GM21390 (cell line): ENCODE measurements around the gene APOBEC3C.
A peak's percentile ranks its signal among the peaks of the same experiment; 100 is the strongest.
"Not testable (repeated sequence)": the region's sequence is repeated elsewhere in the genome, so short reads cannot be mapped to it uniquely, and the experiment has no call there.

Source experiments
- ATAC-seq: cut with Tn5 transposase; IDR thresholded peaks from one replicate; pipeline ENCODE4 v1.9.1; 2021; ENCODE audit not compliant: unreplicated experiment

Gene APOBEC3C

DNA sequence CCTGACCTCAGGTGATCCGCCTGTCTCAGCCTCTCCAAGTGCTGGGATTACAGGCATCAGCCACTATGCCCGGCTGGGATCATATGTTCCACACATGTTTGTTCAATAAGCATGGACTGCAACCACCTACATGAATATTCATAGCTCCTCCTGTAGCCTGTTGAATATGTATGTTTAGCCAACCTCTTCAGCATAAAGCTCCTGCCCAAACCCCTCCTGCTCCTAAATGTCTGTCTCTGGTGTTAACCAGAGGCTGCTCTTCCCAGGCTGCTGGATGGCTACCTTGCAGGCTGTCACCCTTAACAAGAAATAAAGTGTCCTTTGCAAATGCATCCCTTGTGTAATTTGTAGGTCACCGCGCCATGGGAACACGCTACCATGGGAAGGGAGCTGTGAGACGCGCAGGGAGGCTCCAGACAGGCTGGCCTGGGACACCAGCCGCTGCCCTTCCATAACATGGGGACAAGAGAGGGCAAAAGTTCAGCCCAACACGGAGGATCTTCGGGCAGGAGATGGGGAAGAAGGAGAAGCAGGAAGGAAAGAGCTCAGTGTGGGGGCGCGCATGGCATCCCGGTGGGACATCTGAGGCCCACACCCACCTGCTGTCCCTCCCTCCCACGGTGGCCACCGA is 6.1 kb downstream of the APOBEC3C start:
- not testable (repeated sequence) for ATAC-seq

- ATAC-seq: no peak
These were observed 7.6 kb downstream of the APOBEC3C start for GRCh38 chr22:39021552-39022250.

DNA sequence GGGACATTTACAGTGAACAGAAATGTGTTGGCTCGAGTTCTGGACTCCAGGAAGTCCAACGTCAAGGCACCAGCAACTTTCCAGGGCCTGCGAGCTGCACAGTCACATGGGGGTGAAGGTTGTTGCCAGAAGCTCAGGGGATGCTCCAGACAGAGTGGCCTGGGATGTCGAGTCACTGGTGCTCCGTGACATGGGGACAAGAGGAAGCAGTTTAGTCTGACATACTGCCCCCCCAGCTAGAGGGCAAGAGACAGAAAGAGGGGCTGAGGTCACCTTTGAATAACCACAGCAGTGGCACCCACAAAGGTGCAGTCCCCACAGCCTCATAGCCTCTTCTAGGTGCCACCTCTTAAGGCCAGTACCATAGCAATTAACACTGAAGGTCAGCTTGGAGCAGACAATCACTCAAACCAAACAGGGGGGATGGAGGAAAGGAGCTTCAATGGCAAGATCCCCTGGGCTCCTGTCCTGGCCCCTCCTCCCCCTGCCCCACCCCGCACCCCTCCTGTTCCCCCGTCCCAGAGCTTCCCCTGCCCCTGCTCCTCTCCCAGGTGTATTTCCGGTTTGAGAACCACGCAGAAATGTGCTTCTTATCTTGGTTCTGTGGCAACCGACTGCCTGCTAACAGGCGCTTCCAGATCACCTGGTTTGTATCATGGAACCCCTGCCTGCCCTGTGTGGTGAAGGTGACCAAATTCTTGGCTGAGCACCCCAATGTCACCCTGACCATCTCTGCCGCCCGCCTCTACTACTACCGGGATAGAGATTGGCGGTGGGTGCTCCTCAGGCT is 10.7 kb downstream of the APOBEC3C start:
- ATAC-seq: no peak

DNA sequence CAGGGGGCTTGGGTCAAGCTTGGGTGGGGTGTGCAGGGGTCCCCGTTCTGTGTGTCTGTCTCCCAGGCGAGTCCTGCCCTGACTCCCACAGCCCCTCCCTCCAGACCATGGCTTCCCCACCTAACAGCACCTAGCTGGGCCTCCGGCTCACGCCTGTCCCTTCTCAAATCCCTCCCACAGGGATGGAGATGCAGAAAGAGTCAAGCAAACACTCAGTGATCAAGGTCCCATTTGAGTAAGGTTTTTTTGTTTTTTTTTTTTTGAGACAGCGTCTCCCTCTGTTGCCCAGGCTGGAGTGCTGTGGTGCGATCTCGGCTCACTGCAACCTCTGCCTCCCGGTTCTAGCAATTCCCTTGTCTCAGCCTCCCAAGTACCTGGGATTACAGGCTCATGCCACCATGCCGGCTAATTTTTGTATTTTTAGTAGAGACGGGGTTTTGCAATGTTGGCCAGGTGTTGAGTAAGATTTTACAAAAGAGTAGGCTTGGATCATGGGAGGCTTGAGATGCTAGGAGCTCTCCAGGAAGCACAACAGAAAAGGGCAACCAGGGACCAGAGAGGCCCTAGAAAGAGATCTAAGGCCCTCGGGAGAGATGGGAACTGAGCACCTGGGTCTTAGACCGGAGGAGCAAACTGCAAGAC is 12.6 kb downstream of the APOBEC3C start:
- ATAC-seq: no peak

DNA sequence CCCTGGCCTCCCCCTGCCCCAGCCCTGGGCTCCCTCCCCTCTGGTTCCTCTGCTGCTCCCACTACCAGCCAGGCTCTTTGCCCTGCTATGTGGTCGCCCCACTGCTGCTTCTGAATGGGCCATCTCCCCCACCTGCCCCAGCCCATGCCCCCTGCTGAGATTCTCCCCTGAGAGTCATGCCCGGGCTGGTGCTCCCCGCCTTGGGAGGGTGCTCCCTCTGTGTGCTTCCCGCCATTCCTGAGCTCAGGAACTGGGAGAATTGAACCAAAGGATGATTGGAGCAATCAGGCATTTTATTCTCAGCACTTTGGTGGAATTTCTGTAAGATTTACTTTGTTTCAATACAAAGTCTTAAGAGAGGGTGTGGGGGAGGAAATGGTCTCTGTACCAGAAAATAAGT is 13.7 kb downstream of the APOBEC3C start:
- no peak for ATAC-seq

GRCh38 chr22:39028281-39028680 is 14.2 kb downstream of the APOBEC3C start:
- no peak for ATAC-seq

GRCh38 chr22:39029227-39029626 is 15.2 kb downstream of the APOBEC3C start:
- ATAC-seq: no peak

DNA sequence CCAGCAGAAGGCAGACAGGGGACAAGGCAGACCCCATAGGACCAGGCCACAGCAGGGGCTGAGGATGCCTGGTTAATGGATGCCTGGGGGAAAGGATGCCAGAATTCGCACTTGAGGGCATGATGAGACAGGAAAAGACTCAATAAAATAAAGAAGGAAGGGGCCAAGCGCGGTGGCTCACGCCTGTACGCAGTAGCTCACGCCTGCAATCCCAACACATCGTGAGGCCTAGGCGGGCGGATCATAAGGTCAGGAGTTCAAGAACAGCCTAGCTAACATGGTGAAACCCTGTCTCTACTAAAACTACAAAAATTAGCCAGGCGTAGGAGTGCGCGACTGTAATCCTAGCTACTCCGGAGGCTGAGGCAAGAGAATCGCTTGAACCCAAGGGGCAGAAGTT is 16.6 kb downstream of the APOBEC3C start:
- ATAC-seq: no peak

DNA sequence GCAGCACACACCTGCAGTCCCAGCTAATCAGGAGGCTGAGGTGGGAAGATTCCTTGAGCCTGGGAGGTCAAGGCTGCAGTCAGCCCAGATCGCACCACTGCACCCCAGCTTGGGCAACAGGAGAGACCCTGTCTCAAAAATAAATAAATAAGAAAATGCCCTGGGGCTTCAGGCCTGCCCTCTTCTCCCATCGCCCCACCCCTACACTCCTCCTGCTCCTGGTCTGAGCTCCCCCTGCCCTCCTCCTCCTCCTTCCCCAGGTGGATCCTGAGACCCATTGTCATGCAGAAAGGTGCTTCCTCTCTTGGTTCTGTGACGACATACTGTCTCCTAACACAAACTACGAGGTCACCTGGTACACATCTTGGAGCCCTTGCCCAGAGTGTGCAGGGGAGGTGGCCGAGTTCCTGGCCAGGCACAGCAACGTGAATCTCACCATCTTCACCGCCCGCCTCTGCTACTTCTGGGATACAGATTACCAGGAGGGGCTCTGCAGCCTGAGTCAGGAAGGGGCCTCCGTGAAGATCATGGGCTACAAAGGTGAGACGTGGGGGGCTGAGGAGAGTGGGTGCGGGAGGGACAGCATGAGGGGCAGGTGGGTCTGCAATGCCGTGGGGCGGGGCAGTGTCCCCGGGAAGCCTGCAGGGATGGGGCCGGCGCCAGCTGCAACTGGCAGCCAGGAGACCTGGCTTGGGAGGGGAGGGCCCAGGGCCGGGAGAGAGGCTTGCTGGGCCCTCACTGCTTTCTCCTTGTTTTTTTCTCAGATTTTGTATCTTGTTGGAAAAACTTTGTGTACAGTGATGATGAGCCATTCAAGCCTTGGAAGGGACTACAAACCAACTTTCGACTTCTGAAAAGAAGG is 17.6 kb downstream of the APOBEC3C start:
- ATAC-seq: not testable (repeated sequence)

DNA sequence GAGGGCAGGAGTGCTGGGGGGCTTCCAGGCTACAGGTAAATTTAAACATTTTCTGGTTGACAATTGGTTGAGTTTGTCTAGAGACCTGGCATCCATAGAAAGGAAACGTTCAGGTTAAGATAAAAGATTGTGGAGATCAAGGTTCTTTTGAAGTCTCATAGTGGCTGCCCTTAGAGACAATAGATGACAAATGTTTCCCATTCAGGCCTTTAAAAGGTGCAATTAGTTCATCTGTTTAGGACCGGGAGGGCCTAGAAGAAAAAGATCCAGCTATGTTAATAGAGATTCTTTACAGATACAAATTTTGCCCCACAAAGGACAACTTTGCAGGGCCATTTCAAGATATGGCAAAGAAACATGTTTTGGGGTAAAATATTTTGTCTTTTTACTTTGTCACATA is 23.0 kb downstream of the APOBEC3C start:
- not testable (repeated sequence) for ATAC-seq

- ATAC-seq: no peak
These were observed 25.5 kb downstream of the APOBEC3C start for GRCh38 chr22:39039306-39040126.

DNA sequence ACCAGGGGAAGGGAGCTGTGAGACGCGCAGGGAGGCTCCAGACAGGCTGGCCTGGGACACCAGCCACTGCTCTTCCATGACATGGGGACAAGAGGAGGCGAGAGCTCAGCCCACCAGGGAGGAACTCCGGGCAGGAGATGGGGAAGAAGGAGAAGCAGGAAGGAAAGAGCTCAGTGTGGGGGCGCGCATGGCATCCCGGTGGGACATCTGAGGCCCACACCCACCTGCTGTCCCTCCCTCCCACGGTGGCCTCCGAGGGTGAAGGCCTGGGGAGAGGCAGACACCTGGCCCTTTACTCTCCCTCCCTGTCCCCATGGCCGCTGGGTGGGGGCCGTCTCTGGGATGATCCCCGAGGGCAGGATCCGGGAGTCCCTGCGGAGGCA is 26.1 kb downstream of the APOBEC3C start:
- ATAC-seq: not testable (repeated sequence)

- peak; percentile 89 for ATAC-seq
These were observed 26.7 kb downstream of the APOBEC3C start, which contains the start of gene APOBEC3F for GRCh38 chr22:39040538-39041296. Gene APOBEC3F, plus strand, starts transcription at chr22:39040864. Its CDS starts 97 bp downstream, at chr22:39040961.

DNA sequence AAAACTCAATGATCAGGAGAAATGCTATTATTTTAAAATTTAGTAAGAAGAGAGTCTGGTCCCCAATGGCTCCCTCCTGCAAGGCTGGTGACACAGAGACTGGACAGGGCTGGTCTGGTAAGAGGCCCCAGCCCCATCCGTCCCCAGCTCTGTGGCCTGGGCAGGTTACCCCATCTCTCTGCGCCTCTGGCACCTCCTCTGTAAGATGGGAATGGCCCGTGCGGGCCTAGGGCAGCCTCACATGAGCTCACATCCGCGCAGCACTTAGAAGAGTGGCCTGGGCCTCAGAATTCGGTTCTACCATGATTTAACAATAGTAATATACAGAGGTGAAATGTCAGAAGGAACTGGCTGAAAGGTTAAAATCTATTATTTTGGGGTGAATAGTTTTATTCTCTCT is 27.9 kb downstream of the APOBEC3C start:
- ATAC-seq: no peak

DNA sequence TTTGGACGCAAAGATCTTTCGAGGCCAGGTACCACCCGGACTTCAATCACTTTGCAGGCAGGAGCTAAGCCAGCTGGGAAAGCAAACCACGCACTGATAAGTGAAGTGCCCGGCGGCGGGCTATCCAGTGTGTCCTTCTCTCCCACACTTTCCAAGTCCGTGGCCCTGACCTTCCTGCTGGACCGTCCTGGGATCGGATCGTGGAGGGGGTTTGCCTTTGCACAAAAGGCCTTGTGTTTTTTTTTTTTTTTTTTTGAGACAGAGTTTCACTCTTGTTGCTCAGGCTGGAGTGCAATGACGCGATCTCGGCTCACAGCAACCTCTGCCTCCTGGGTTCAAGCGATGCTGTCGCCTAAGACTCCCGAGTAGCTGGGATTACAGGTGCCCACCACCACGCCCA is 29.0 kb downstream of the APOBEC3C start:
- not testable (repeated sequence) for ATAC-seq

DNA sequence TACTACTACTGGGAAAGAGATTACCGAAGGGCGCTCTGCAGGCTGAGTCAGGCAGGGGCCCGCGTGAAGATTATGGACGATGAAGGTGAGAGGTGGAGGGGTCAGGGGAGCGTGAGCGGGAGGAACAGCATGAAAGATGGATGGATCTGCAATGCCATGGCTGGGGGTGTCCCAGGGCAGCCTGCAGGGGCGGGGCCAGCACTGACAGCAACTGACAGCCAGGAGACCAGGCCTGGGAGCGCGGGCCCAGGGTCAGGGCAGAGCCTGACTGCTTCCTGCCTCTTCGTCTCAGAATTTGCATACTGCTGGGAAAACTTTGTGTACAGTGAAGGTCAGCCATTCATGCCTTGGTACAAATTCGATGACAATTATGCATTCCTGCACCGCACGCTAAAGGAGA is 31.1 kb downstream of the APOBEC3C start:
- not testable (repeated sequence) for ATAC-seq

DNA sequence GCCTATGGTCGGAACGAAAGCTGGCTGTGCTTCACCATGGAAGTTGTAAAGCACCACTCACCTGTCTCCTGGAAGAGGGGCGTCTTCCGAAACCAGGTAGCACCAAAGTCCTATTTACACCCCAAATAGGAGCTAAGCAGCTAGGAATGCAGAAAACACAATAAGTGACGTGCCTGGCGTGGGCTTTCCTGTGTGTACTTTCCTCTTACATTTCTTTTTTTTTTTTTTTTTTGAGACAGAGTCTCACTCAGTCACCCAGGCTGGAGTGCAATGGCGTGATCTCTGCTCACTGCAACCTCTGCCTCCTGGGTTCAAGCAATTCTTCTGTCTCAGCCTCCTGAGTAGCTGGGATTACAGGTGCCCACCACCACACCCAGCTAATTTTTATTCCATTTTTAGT is 35.4 kb downstream of the APOBEC3C start:
- ATAC-seq: not testable (repeated sequence)

- ATAC-seq: not testable (repeated sequence)
These were observed 37.9 kb downstream of the APOBEC3C start for GRCh38 chr22:39051844-39052495.
